Subcutaneous adipose tissue (tissue), 4 donors: ENCODE results near the gene CPT1B. TPM values are rescaled to one million over a fixed set of nuclear protein-coding genes. Genes with fewer than 3 reads are reported as not detected.

Experiments used
- total RNA-seq, 4 donors: library from RNA; depleted of rRNA; stranded (reverse); fragments of >200 nt; gene quantifications; one replicate each; pipeline ENCODE4 v1.1.0, GENCODE V29; 2016
- TF ChIP-seq, protein P1 (sequence below): fragments of 450-650 bp; IDR thresholded peaks from one replicate; pipeline ENCODE4 v1.5.1; 2016; ENCODE audit warnings: low read depth, mild to moderate bottlenecking, control low read depth, antibody characterized with exemption, moderate library complexity

The CPT1B gene
- total RNA-seq, 4 donors from 2014 or later: 7.8 to 20.3 (median 10.8) TPM

DNA sequence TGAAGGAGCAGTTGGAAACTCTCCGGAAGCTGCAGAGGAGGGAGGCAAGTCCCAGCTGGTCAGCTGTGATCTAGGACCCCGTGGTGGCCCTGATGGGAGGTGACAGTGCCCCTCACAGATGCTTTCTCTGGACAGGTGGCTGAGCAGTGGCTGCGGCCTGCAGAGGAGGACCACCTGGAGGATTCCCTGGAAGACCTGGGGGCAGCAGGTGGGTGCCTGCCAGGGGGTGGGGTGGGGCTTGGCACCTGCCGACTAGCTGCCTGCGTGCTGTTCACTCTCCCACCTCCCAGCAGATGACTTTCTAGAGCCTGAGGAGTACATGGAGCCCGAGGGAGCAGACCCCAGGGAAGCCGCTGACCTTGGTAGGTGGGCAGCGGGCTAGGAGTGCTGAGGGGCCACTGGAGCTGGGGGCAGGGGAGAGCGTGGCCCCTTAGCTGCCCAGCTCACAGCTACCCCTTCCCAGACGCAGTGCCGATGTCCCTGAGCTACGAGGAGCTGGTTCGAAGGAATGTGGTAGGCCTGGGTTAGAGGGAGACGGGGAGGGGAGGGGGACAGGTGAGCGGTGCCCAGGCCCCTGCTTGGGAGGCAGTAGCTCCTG, 55.9 kb downstream of the CPT1B start:
- TF ChIP-seq, protein P1, sequence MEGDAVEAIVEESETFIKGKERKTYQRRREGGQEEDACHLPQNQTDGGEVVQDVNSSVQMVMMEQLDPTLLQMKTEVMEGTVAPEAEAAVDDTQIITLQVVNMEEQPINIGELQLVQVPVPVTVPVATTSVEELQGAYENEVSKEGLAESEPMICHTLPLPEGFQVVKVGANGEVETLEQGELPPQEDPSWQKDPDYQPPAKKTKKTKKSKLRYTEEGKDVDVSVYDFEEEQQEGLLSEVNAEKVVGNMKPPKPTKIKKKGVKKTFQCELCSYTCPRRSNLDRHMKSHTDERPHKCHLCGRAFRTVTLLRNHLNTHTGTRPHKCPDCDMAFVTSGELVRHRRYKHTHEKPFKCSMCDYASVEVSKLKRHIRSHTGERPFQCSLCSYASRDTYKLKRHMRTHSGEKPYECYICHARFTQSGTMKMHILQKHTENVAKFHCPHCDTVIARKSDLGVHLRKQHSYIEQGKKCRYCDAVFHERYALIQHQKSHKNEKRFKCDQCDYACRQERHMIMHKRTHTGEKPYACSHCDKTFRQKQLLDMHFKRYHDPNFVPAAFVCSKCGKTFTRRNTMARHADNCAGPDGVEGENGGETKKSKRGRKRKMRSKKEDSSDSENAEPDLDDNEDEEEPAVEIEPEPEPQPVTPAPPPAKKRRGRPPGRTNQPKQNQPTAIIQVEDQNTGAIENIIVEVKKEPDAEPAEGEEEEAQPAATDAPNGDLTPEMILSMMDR: no peak

DNA sequence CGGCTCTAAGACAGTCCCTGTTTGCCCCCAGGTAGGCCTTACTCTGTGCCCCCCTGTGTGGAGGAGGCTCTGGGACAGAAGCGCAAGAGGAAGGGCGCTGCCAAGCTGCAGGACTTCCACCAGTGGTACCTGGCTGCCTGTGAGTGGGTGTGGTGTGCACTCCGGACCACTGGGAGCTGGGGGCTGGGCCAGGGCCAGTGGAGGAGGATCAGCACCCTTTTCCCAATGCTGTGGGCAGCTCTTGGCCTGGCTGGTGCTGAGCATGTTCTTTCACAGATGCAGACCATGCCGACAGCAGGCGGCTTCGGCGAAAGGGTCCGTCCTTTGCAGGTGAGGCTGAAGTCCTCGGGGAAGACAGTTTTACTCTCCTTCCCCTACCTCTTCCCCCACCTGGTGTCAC, 56.5 kb downstream of the CPT1B start:
- TF ChIP-seq, protein P1: no peak

DNA sequence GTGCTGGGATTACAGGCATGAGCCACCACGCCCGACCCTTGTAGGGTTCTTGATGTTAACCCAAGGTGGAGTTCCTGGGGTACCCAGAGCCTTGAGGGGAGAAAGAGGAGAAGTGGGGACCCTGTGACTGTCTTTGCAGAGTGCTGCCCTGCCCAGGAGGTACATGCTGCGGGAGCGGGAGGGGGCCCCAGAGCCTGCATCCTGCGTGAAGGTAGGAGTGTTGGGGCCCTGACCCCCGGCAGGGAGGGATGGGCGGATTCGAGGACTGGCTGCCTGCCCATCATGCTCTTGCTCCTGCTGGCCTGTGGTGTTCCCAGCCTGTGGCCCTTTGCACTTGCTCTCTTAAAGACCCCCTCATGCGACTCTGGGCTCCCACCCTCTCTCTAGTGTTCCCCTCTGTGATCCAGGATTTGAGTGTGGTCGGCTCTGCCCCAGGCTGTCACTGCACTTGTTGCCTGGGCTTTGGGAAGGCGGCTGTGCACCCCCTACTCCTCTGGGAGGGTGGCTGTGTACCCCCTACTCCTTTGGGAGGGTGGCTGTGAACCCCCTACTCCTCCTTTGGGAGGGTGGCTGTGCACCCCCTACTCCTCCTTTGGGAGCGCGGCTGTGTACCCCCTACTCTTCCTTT, 57.3 kb downstream of the CPT1B start:
- TF ChIP-seq, protein P1: no peak

DNA sequence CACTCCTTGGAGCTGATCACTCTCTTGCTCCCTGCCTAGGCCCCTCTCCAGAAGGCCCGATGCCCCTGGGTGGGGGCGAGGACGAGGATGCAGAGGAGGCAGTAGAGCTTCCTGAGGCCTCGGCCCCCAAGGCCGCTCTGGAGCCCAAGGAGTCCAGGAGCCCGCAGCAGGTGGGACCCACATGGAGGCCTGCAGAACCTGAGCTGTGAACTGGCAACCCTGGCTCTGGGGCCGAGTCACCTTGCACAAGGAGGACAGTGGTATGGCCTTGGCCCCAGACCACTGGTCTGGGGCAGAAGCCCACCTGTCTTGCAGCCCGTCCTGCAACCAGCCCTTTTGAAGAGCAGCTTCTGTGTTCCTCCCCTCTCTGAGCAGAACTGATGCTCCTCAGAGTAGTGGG, 59.1 kb downstream of the CPT1B start:
- TF ChIP-seq, protein P1: no peak

Other genes with a start within 250 kb of the CPT1B start
- gene PPP6R2, start 235.1 kb downstream of the CPT1B start, total RNA-seq: 10 to 100 TPM; 23.8 to 86.3 (median 37.0) TPM
- gene SBF1, start 103.4 kb downstream of the CPT1B start, total RNA-seq: 10 to 100 TPM; 19.9 to 66.1 (median 26.7) TPM
- gene ADM2, start 96.9 kb downstream of the CPT1B start, total RNA-seq: not detected
- not detected for gene MIOX, start 91.6 kb downstream of the CPT1B start, total RNA-seq
- gene LMF2, start 70.7 kb downstream of the CPT1B start, total RNA-seq: 10 to 100 TPM; 24.1 to 76.3 (median 37.0) TPM
- 10 to 100 TPM; 15.3 to 55.6 (median 27.8) TPM for gene NCAPH2, start 70.2 kb downstream of the CPT1B start, total RNA-seq
- 10 to 100 TPM in 1 of 4 donors, 1 to 10 TPM in 3; 1.5 to 10.7 (median 8.3) TPM for gene SCO2, start 52.8 kb downstream of the CPT1B start, total RNA-seq
- gene TYMP, start 48.4 kb downstream of the CPT1B start, total RNA-seq: 100 to 1,000 TPM in 3 of 4 donors, 10 to 100 TPM in 1; 28.9 to 129 (median 108) TPM
- not detected for gene KLHDC7B, start 32.5 kb downstream of the CPT1B start, total RNA-seq
- 1 to 10 TPM in 2 of 4 donors, not detected in 2; 2.2 to 3.3 TPM for gene SYCE3, start 15.5 kb downstream of the CPT1B start, total RNA-seq
- gene CHKB, start 4.4 kb upstream of the CPT1B start, total RNA-seq: 10 to 100 TPM; 44.7 to 80.3 (median 51.3) TPM
- gene MAPK8IP2, start 22.4 kb upstream of the CPT1B start, total RNA-seq: 1 to 10 TPM in 1 of 4 donors, under 1 TPM in 2, not detected in 1; 0.19 to 1.1 (median 0.51) TPM
- gene ARSA, start 49.7 kb upstream of the CPT1B start, total RNA-seq: 10 to 100 TPM; 19.9 to 56.1 (median 32.4) TPM
- 10 to 100 TPM in 3 of 4 donors, 1 to 10 TPM in 1; 5.1 to 87.2 (median 15.2) TPM for gene SHANK3, start 94.4 kb upstream of the CPT1B start, total RNA-seq
- 1 to 10 TPM in 2 of 4 donors, not detected in 2; 1.3 to 1.5 TPM for gene ACR, start 159.8 kb upstream of the CPT1B start, total RNA-seq
- 10 to 100 TPM in 3 of 4 donors, 1 to 10 TPM in 1; 8.8 to 19.4 (median 14.8) TPM for gene RABL2B, start 205.2 kb upstream of the CPT1B start, total RNA-seq